ENCODE results near the gene BORCS8. TPM values are rescaled to one million over a fixed set of nuclear protein-coding genes. Genes with fewer than 3 reads are reported as not detected.

Gene BORCS8
- polyA plus RNA-seq, 1 experiment: 27.5 TPM

- Histone ChIP-seq H3K36me3 (ENCODE audit: control insufficient read depth, insufficient read depth, low read length) (no peaks in the 10 kb centered on the region), H3K27me3 (ENCODE audit: control insufficient read depth, insufficient read depth, low read length) (peaks cover 8% of the 10 kb centered on the region), H3K4me3 (ENCODE audit: low read depth, low read length) (no peak overlapping the region)
- CTCF ChIA-PET: no interaction called here
- TF ChIP-seq CTCF (IDR thresholded peaks at IDR 0.05; ENCODE audit: insufficient read depth, low read depth, low read length): no peak
- DNase-seq (ENCODE audit: low read depth): no peak
- POLR2A ChIA-PET: no interaction called here
These were observed 34.7 kb upstream of the BORCS8 start for GRCh38 chr19:19226663-19227062.

DNA sequence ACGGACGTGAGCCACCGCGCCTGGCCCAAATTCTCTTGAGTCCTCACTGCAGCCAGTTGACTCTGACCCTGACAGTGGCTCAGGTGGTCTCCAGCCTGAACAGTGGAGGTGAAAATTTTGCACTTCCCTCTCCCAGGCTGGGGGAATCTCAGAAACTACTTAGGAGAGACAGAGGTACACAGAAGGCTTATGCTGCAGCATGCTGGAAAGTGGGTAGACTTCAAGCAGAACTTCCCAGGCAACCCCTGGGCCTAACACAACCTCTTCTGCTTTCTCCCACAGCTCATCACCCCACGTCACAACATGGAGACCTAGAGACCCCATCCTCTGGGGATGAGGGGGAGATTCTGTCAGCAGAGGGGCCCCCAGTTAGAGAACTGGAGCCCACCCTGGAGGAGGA lies 34.3 kb upstream of the BORCS8 start:
- CTCF ChIA-PET: interaction anchor here (1.9 to 2.6 kb wide), 2 partner anchors 8 to 11 kb away, joined by 12 to 14 read pairs; no protein-coding TSS in a partner anchor
- peaks cover 8% of the 10 kb centered on the region for H3K27me3 ChIP-seq (ENCODE audit: control insufficient read depth, insufficient read depth, low read length)
- no peak for DNase-seq (ENCODE audit: low read depth)
- POLR2A ChIA-PET: no interaction called here
- no peaks in the 10 kb centered on the region for H3K36me3 ChIP-seq (ENCODE audit: control insufficient read depth, insufficient read depth, low read length)
- H3K4me3 ChIP-seq (ENCODE audit: low read depth, low read length): no peak overlapping the region
- no peak for TF ChIP-seq CTCF (IDR thresholded peaks at IDR 0.05; ENCODE audit: insufficient read depth, low read depth, low read length)

DNA sequence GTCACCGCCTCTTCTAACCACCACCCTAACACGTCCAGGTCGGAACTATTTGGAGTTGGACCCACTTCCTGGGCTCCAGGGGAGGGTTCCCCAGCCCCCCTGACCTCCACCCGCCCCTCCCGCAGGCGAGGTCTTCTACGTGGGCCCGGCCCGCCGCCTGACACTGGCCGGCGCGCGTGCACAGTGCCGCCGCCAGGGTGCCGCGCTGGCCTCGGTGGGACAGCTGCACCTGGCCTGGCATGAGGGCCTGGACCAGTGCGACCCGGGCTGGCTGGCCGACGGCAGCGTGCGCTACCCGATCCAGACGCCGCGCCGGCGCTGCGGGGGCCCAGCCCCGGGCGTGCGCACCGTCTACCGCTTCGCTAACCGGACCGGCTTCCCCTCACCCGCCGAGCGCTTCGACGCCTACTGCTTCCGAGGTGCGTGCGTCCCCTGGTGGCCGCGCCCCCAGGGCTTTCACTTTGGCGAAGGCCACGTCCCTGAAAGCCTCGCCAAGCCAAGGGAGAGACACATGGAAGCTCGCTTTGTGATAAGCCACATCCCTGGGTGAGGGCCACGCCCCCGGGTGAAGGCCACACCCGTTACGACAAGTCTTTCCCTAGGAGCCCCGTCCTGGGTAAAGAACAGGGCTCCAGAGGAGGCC lies 33.0 kb upstream of the BORCS8 start:
- H3K4me3 ChIP-seq (ENCODE audit: low read depth, low read length): peak overlapping the region; percentile 23
- peaks cover 8% of the 10 kb centered on the region for H3K27me3 ChIP-seq (ENCODE audit: control insufficient read depth, insufficient read depth, low read length)
- no peak for DNase-seq (ENCODE audit: low read depth)
- POLR2A ChIA-PET: no interaction called here
- TF ChIP-seq CTCF (IDR thresholded peaks at IDR 0.05; ENCODE audit: insufficient read depth, low read depth, low read length): peak; percentile 75
- CTCF ChIA-PET: interaction anchor here (0.9 to 2.6 kb wide), 3 partner anchors 9 to 16 kb away, joined by 3 to 14 read pairs (median 12); no protein-coding TSS in a partner anchor
- H3K36me3 ChIP-seq (ENCODE audit: control insufficient read depth, insufficient read depth, low read length): no peaks in the 10 kb centered on the region

DNA sequence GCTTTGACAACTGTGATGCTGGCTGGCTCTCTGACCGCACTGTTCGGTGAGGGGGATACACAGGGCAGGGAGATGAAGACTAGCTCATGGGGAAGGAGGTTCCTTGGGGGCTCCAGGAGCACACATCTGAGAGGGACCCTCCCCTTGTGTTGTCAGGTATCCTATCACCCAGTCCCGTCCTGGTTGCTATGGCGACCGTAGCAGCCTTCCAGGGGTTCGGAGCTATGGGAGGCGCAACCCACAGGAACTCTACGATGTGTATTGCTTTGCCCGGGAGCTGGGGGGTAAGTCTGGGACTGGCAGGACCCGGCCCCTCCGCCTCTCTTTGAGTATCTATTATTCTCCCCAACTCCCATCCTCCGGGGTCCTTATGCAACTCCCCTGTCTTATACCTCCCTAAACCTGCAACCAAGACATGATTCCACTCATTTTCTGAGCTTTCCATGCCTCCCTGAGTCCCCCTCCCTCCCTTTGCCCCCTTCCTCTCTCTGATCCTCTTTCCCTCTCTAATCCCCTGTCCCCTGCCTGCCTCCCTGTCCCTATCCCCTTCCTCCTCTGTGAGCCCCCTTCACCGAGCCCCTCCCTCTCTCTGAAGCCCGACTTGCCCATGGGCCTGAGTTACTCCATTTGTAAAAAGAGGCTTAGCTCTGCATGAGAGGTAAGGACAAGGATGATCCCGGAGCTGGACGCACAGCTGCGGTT lies 32.3 kb upstream of the BORCS8 start:
- peaks cover 8% of the 10 kb centered on the region for H3K27me3 ChIP-seq (ENCODE audit: control insufficient read depth, insufficient read depth, low read length)
- DNase-seq (ENCODE audit: low read depth): no peak
- CTCF ChIA-PET: interaction anchor here (0.9 to 2.6 kb wide), 4 partner anchors 9 to 19 kb away, joined by 3 to 14 read pairs (median 8); no protein-coding TSS in a partner anchor
- POLR2A ChIA-PET: no interaction called here
- H3K36me3 ChIP-seq (ENCODE audit: control insufficient read depth, insufficient read depth, low read length): no peaks in the 10 kb centered on the region
- H3K4me3 ChIP-seq (ENCODE audit: low read depth, low read length): no peak overlapping the region; the same call in 1 of the 2 replicates
- TF ChIP-seq CTCF (IDR thresholded peaks at IDR 0.05; ENCODE audit: insufficient read depth, low read depth, low read length): no peak

DNA sequence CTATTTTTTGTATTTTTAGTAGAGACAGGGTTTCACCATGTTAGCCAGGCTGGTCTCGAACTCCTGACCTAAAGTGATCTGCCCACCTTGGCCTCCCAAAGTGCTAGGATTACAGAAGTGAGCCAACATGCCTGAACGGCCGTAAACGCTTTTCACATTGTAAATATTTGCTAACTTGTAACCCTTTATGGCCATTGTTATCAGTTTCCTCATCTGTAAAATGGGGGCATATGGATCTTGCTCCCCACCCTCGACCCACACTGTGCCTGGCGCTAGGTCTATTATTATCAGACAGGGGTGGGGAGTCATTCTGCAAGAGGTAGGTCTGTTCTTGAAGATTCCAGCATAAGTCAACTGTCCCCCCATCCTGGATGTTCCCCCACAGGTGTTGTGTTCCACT lies 31.7 kb upstream of the BORCS8 start:
- TF ChIP-seq CTCF (IDR thresholded peaks at IDR 0.05; ENCODE audit: insufficient read depth, low read depth, low read length): no peak
- Histone ChIP-seq H3K4me3 (ENCODE audit: low read depth, low read length) (no peak overlapping the region), H3K36me3 (ENCODE audit: control insufficient read depth, insufficient read depth, low read length) (no peaks in the 10 kb centered on the region), H3K27me3 (ENCODE audit: control insufficient read depth, insufficient read depth, low read length) (peaks cover 7% of the 10 kb centered on the region)
- POLR2A ChIA-PET: no interaction called here
- CTCF ChIA-PET: interaction anchor here (0.9 to 2.6 kb wide), 3 partner anchors 10 to 18 kb away, joined by 3 to 14 read pairs (median 3); no protein-coding TSS in a partner anchor
- no peak for DNase-seq (ENCODE audit: low read depth)
